ENCODE measurements around the gene IARS1.
A peak's percentile ranks its signal among the peaks of the same experiment; 100 is the strongest.

The IARS1 gene

DNA sequence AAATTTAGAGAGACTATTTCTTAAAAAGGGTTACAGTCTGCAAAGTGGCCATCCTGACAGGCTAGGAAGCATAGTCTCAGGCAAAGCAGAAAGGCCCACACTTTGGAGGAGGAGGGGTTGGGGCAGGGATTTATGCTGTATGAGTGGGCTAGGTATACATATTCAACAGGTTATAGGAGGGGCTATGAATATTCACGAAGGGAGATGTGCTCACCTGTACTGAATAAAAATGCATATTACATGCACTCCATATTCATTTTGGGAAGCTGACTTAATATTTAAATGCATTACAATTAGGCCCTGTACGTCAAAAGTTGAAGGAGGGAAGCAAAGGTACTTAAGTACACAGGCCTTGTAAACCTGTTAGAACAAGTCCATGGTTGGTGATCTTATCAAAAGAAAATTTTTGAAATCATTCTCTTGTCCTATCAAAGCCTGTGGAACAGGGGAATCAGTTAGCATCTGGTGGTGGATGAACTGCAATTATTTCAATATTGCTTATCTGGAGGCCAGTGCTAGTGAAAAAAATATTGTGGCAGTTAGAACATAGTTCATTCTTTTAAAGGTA, 33.9 kb upstream of the IARS1 start:
- Histone ChIP-seq H3F3A (ENCODE audit: insufficient read depth) (no peaks in the 10 kb centered on the region), H3K4me3 (ENCODE audit: insufficient read depth, low read length, poor library complexity, severe bottlenecking) (peak overlapping the region; percentile 92), H3K9me2 (replicated peaks; ENCODE audit: insufficient read depth, low read length) (no peaks in the 10 kb centered on the region), H4K20me1 (ENCODE audit: low read depth, low read length) (no peaks in the 10 kb centered on the region), H3K79me2 (ENCODE audit: insufficient read depth, low read length) (peaks cover 71% of the 10 kb centered on the region), H3K27me3 (ENCODE audit: low read length) (no peaks in the 10 kb centered on the region), H3K4me2 (ENCODE audit: low read depth, low read length, poor library complexity, severe bottlenecking) (peak overlapping the region; percentile 95), H3K36me3 (ENCODE audit: low read length) (peaks cover 16% of the 10 kb centered on the region; the same call in 1 of the 2 replicates), H3K9me3 (ENCODE audit: insufficient read depth, low read length) (no peaks in the 10 kb centered on the region), H3K27ac (ENCODE audit: low read depth, low read length) (no peak overlapping the region), H2AFZ (ENCODE audit: low read depth, low read length, severe bottlenecking) (no peak overlapping the region), H3K9ac (ENCODE audit: low read length) (peak overlapping the region; percentile 84)
- no peak for TF ChIP-seq EZH2phosphoT487 (conservative IDR thresholded peaks at IDR 0.05; ENCODE audit: low read length)
- TF ChIP-seq, protein P1, sequence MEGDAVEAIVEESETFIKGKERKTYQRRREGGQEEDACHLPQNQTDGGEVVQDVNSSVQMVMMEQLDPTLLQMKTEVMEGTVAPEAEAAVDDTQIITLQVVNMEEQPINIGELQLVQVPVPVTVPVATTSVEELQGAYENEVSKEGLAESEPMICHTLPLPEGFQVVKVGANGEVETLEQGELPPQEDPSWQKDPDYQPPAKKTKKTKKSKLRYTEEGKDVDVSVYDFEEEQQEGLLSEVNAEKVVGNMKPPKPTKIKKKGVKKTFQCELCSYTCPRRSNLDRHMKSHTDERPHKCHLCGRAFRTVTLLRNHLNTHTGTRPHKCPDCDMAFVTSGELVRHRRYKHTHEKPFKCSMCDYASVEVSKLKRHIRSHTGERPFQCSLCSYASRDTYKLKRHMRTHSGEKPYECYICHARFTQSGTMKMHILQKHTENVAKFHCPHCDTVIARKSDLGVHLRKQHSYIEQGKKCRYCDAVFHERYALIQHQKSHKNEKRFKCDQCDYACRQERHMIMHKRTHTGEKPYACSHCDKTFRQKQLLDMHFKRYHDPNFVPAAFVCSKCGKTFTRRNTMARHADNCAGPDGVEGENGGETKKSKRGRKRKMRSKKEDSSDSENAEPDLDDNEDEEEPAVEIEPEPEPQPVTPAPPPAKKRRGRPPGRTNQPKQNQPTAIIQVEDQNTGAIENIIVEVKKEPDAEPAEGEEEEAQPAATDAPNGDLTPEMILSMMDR (IDR thresholded peaks at IDR 0.05; ENCODE audit: insufficient read depth, low read length, poor library complexity, severe bottlenecking), result no peak

DNA sequence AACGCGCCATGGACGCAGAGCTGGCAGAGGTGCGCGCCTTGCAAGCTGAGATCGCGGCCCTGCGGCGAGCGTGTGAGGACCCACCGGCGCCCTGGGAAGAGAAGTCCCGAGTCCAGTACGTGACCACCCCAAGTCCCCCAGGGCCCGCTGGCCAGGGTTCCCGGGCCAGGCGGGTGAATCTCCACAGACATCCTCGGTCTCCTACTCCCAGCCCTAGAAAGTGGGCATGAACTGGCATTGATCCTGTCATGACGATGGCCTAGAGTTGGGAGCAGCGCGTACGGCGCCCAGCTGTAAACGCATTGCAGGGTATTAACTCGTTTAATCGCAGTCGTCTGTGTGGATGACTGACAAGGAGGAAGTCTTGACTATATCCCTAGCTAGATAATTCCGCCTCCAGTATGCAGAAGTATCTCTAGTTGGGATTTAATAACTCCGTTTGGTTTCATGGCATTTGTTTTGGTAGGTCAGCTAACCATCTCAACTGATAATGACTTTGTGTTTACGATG, 32.5 kb upstream of the IARS1 start:
- Histone ChIP-seq H3K4me2 (ENCODE audit: low read depth, low read length, poor library complexity, severe bottlenecking) (peak overlapping the region; percentile 95), H3F3A (ENCODE audit: insufficient read depth) (no peaks in the 10 kb centered on the region), H3K79me2 (ENCODE audit: insufficient read depth, low read length) (peaks cover 70% of the 10 kb centered on the region), H3K27ac (ENCODE audit: low read depth, low read length) (peak overlapping the region; percentile 77), H3K9ac (ENCODE audit: low read length) (peak overlapping the region; percentile 84), H3K9me2 (replicated peaks; ENCODE audit: insufficient read depth, low read length) (no peaks in the 10 kb centered on the region), H3K4me3 (ENCODE audit: insufficient read depth, low read length, poor library complexity, severe bottlenecking) (peak overlapping the region; percentile 92), H4K20me1 (ENCODE audit: low read depth, low read length) (no peaks in the 10 kb centered on the region), H3K9me3 (ENCODE audit: insufficient read depth, low read length) (no peaks in the 10 kb centered on the region), H3K36me3 (ENCODE audit: low read length) (peaks cover 18% of the 10 kb centered on the region; the same call in 1 of the 2 replicates), H3K27me3 (ENCODE audit: low read length) (no peaks in the 10 kb centered on the region), H2AFZ (ENCODE audit: low read depth, low read length, severe bottlenecking) (peak overlapping the region; percentile 96)
- no peak for TF ChIP-seq EZH2phosphoT487 (conservative IDR thresholded peaks at IDR 0.05; ENCODE audit: low read length)
- TF ChIP-seq, protein P1 (IDR thresholded peaks at IDR 0.05; ENCODE audit: insufficient read depth, low read length, poor library complexity, severe bottlenecking), result no peak

DNA sequence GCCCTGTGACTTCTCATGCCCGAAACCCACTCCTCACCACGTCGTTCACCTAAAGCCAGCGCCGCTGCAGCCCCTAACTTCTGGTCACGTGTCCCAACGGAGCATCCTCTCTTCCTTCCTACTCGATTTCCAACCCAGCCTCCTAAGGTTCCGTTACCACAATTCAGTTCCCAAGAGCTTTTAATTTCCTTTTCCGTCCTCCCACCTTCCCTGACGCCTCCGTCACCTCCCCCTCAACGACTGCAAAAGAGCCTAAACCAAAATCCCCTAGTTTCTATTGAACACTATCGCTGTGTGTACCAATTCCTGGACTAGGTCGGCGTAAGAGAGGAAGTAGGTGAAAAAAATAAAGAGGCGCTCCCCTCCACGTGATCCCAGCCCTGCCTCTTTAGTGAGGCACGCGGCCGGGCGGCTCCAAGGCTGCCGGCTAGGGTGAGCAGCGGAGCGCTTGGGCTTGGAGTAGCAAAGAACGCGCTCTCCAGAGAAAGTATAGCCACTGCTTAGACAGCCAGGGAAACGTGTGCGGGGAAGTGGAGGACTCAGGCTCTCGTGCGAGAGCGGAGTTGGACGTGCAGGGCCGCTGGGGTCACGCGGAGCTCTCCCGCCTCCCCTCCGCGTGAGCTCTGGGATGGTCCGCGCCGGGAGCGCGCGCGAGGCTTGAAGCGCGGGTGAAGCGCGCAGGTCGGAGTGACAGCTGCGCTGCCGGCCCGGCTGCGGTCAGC, 31.9 kb upstream of the IARS1 start, which contains the start of the genes CENPP and NOL8:
Gene CENPP (plus strand): TSS at position 685 of the 722 bp plus-strand sequence.
Gene NOL8 (minus strand): TSS at position 82 of the 722 bp plus-strand sequence. CDS start 1,189 bp downstream, outside the sequence.
- Histone ChIP-seq H3K27ac (ENCODE audit: low read depth, low read length) (peak within 1 kb of the TSS; percentile 77), H3K9me2 (replicated peaks; ENCODE audit: insufficient read depth, low read length) (no peaks in the 10 kb centered on the region), H3K79me2 (ENCODE audit: insufficient read depth, low read length) (peaks cover 70% of the 10 kb centered on the region)

More for the DNA sequence above, 31.9 kb upstream of the IARS1 start, which contains the start of the genes CENPP and NOL8:
- no peaks in the 10 kb centered on the region for H3F3A ChIP-seq (ENCODE audit: insufficient read depth)
- TF ChIP-seq, protein P1 (IDR thresholded peaks at IDR 0.05; ENCODE audit: insufficient read depth, low read length, poor library complexity, severe bottlenecking), result no peak
- no peak for TF ChIP-seq EZH2phosphoT487 (conservative IDR thresholded peaks at IDR 0.05; ENCODE audit: low read length)
- H4K20me1 ChIP-seq (ENCODE audit: low read depth, low read length), result no peaks in the 10 kb centered on the region
- H3K9me3 ChIP-seq (ENCODE audit: insufficient read depth, low read length), result no peaks in the 10 kb centered on the region
- H2AFZ ChIP-seq (ENCODE audit: low read depth, low read length, severe bottlenecking), result peak within 1 kb of the TSS; percentile 96
- peak within 1 kb of the TSS; percentile 92 for H3K4me3 ChIP-seq (ENCODE audit: insufficient read depth, low read length, poor library complexity, severe bottlenecking)
- no peaks in the 10 kb centered on the region for H3K27me3 ChIP-seq (ENCODE audit: low read length)
- H3K4me2 ChIP-seq (ENCODE audit: low read depth, low read length, poor library complexity, severe bottlenecking), result peak within 1 kb of the TSS; percentile 95
- H3K9ac ChIP-seq (ENCODE audit: low read length), result peak within 1 kb of the TSS; percentile 84
- peaks cover 21% of the 10 kb centered on the region; the same call in 1 of the 2 replicates for H3K36me3 ChIP-seq (ENCODE audit: low read length)

Measured in SU-DHL-6 (cell line).